NCI-H146 treated with DMSO at 0.1 percent for 48 hours (cell line): ENCODE measurements around the gene VPS37C.
"Not testable (repeated sequence)": the region's sequence is repeated elsewhere in the genome, so short reads cannot be mapped to it uniquely, and the experiment has no call there.

Source experiments
- DNase-seq: peaks from one replicate; lab custom pipeline; 2025; ENCODE audit not compliant: unreplicated experiment; lab: John Stamatoyannopoulos, UW

The VPS37C gene

DNA sequence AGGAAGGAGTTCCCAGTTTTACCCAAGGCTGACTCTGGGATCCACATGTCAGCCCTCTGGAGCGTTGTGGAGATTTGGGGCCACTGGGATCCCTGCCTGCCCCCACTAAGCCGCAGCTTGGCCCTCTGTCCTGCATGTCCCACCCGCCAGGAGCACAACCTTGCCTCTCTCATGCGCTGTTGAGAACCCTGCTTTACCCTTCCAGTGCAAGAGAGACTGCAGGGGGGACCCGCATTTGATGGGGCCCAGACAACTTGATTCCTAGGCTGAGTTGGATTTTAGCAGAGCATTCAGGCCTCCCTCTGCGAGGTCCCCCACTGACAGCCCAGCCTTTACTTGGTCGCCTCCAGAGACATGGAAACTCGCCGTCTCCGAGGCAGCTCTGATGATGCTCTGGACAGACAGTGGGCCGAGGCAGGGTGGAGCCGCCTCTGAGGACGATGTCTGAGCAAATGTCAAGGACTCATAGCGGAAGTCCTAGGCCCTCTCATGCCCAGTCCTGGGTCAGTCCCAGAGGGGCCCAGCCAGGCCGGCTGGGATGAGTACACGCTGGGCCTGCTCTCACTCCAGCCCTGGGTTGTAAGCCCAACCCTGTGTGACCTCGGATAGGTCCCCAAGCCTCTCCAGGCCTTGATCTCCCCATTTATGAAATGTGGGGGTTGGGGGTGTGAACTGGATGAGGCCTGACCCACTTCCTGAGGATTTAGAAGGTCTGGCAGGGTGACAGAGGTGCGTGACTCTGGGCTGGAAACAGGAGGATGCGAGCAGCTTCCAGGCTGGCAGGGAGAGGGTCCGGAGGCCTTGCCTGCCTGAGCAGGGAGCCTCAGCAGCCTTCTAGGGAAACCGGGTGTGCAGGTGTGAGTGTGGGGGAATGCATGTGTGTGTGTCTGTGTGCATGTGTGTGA lies 58.3 kb downstream of the VPS37C start:
- no peak for DNase-seq

DNA sequence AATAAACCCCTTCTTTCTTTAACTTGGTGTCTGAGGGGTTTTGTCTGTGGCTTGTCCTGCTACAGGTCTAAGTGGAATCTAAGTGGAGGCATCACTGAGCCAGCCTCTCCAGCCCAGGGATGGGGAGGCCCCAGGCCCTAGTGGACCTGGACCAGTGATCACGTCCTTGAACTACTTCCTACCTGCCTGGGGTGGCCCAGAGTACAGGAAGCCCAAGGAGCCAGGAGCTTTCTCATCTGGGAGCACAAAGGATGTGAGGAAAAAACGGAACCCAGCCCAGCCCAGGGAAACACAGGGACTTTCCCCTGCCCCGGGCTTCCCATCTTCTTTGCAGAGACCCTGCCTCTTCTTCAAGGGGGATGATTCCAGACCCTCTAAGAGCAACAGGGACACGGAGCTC lies 62.4 kb downstream of the VPS37C start:
- no peak for DNase-seq

DNA sequence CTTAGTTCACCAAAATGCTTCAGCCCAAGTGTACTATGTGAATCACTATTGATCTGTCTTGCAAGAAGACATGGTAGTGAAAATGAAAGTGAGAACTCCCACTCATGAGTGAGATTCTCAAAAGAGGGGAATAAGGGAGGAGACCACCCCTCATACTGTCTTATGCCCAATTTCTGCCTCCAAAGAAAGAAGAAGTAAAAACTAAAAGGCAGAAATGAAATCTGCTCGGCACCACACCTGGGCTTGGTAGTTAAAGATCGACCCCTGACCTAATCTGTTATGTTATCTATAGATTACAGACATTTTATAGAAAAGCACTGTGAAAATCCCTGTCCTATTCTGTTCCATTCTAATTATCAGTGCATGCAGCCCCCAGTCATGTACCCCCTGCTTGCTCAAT lies 63.0 kb downstream of the VPS37C start:
- DNase-seq: not testable (repeated sequence)

DNA sequence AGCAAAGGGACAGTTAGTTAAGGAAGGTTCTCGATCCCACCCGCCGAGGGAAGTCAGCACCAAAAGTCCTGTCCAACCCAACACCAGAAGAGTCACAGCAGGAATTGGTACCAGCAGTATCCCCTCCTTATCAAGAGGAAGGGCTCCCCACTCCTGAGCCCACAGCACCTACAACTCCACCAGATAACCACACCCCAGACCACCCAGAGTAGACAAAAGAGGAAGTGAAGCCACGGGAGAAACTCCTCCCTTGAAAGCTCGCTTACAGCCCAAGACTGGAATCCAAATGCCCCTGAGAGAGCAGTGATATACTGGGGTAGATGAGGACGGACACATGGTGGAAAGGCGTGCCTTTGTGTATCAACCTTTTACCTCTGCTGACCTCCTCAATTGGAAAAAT lies 66.2 kb downstream of the VPS37C start:
- no peak for DNase-seq

DNA sequence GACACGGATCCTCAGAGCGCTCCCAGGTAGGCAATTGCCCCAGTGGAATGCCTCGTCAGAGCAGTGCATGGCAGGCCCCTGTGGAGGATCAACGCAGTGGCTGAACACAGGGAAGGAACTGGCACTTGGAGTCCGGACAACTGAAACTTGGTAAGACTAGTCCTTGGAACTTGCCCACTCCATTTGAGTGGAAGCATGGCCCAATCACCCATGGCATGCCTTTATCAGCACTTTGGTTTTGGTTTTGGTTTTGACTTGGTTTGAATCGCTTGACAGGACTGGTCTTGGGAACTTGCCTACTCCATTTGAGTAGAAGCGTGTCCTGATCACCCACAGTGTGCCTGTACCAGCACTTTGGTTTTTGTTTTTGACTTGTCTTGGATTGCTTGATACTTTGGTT lies 67.1 kb downstream of the VPS37C start:
- DNase-seq: not testable (repeated sequence)

DNA sequence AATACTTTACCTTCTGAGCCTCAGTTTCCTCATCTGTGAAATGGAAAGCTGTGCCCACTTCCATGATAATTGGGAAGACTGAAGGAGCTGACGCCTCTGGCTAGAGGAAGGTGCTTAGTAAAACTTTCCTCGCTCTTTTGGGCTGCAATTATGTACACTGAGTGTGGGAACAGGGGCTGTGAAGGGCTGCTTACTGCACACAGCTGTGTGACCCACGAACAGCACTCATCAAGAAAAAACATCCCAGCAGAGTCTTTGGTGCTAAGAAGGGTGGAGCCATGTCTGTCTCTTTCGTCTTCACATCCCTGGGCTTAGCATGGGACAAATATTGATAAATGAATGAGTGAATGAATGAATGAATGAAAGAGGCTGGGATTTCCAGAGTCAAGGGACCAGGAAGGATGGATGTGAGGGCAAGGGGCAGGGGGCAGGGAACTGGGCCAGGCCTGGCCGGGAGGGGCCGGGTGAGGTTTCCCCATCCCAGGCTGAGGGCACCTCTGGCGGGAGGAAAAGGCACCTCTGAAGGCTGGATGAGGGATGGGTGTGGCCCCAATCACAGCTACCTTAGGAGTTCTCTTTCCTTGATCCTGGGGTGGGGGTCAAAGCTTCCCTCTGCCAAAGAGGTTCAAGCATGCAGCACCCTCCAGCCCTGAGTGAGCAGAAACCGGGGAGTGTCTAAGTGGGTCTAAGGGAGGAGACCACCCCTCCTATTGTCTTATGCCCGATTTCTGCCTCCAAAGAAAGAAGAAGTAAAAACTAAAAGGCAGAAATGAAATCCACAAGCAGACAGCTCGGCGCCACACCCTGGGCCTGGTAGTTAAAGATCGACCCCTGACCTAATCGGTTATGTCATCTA lies 68.1 kb downstream of the VPS37C start:
- DNase-seq: no peak

DNA sequence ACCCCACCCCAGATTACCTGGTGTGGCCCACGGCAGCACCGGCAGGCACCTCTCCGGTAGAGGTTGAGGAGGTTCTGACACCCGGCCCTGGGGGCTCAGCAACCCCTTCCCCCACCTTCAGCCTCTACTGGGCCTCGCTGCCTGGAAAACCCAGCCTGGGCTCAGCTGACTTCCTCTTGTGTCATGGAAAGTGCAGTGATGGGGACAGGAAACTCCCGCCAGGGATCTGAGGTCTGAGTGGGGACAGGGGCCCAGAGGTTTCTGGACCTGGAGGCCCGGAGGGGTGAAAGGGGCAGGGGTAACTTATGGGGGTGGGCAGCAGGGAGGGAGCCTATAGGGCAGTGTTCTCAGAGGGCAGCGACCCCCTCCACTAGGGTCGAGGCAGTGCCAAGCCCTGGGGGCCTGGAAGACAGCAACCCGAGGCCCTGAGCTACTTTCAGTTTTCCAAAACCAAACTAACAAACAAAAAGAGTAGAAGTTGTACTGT lies 68.9 kb downstream of the VPS37C start:
- no peak for DNase-seq

DNA sequence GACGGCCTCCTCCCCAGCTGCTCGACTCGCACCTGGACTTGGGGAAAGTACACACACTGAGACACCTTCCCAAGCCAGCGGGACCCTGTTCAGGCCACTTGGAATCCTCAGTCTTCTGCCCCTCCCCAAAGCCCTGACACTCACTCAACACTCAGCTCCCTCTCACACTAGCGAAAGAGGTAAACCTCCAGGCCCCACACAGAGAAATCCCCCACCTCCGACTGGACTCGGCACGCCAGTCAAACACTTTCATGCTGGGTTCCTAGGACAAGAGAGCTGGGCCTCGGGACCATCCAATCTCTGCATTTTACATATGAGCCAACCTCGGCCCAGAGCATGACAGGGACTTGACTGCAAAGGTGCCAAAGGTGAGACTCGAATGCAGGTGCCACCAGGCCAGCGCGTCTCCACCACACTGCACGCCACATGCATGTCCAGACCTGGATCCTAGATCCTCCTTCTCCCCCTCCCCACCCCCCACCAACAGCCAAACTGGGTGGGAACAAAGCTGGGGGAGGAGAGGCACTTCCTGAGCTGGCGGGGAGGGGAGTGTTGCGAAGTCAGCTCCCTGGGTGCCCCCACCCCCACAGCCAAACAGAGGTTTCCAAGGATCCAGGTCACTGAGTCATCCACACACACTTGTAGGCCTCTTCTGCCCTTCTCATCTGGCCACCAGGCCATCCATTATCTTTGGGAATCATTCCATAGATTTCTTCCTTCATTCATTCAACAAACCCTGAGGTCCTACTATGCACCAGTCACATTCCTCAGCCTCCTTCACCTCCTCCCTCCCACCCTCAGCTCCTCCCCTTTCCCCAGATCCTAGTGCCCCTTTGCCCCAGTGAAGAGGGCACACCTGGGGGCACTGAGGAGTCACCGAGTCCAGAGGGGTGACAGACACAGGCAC lies 69.6 kb downstream of the VPS37C start:
- DNase-seq: no peak

DNA sequence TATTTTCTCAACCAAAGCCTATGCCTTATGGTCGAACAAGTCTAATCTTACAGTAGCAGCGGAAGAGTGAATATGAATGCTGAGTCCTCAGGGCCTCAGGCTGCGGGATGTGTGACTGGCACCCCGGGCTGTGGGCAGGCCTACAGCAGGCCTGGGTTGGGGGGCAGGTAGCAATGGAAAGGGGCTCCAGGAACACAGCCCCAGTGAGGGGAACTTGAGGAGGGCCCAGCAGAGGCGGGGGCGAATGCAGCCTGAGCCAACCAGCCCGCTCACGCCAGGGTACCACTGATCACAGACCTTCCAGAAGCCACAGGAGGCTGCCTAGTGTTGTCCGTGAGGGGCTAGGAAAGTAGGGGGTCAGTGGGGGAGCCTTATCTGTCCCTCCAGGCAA lies 70.2 kb downstream of the VPS37C start:
- DNase-seq: no peak

DNA sequence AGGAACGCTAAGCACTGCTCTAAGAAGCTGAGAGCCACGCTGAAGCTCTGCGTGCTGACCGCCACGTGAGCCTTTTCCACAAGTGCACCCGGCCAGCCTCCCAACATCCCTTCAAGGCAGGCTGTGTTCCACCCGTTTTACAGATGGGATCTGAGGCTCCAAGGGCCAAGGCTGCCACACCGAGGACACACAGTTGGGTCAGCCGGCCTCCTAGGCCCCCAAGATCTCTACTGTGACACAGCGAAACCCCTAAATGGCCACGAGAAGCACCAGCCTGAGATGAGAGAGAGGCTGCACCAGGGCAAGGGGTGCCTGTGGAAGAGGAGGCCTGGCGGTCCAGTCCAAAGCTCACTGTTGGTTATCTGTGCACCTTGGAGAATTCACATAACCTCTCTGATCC lies 70.7 kb downstream of the VPS37C start:
- DNase-seq: no peak

DNA sequence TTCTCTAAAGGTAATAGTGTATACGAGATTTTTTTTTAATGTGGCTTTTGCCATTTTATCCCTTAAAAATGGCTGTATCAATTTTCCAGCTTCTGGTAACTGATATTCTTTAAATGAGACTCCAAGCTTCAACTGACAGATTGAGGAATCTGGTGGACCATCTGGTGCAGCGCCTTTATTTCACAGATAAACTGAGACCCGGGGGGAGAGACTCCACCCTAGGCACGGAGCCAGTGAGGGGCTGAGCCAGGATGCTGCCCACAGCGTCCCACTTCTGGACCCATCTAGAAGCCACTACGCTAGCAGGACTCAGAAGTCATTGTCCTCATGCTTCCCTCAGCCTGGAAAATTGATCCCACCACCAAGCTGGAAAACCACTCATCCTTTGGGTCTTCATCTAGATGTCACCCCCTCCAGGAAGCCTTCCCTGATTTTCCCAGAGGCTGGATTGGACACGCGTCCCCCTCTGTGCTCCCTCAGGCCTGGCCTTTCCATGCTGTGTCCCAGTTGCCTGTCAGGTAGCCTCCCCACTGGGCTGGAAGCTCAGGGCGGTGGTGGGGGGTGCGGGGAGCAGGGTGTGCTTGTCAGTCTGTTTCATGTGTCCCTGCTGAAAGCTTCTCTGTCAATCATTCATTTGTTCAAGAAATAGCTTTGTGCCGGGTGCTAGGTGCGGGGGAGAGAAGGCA lies 71.3 kb downstream of the VPS37C start:
- DNase-seq: no peak

DNA sequence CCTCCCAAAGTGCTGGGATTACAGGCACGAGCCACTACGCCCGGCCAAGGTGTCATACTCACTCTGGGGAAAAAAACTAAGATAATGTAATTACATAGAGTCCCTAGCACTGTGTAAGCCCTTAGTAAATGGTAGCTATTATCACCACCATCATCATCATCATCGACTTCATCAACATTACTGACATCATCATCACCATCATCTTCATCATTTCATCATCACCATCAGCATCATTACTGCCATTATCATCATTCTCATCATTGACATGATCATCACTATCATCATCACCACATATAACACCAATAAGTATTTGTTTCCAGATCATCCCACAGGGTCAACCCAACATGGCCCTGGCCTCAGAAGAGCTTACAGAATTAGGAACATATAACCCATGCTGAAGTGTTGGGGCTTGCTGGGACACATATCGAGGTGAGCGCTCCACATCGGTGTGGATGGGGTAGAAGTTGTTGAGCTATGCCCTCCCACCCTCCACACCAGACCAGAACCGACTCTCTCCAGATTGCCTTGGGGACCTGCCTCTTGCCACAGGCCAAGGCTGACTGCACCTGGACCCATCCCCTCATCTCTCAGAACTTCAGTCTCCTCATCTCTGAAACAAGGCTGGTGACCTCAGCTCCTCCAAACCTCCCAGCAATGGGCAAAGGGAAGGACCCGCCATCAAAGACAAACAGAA lies 73.7 kb downstream of the VPS37C start:
- no peak for DNase-seq

DNA sequence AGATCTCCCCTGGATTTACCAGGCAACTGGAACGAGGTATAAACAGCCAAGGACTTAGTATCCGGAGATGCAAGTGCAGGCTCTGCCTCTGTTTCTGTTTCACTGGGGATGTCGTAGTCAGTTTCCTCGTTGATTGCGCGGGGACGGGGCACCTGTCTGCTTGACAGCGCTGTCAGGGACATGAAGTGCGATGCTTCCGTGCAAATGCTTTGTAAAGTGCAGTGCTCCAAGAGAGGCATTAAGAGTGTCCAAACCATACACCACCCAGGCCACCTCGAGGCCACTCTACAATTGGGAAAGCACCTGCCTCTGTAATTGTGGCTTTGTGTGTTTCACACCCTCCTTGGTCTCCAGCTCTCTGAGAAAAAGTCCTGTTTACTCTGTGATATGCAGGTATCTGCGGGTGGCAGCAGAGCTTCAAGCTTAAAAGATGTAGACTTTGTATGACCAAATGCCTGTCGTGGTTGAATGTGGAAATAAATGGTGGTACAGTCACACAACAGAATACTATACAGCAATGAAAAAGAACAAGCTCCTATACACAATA lies 77.6 kb downstream of the VPS37C start:
- DNase-seq: no peak

DNA sequence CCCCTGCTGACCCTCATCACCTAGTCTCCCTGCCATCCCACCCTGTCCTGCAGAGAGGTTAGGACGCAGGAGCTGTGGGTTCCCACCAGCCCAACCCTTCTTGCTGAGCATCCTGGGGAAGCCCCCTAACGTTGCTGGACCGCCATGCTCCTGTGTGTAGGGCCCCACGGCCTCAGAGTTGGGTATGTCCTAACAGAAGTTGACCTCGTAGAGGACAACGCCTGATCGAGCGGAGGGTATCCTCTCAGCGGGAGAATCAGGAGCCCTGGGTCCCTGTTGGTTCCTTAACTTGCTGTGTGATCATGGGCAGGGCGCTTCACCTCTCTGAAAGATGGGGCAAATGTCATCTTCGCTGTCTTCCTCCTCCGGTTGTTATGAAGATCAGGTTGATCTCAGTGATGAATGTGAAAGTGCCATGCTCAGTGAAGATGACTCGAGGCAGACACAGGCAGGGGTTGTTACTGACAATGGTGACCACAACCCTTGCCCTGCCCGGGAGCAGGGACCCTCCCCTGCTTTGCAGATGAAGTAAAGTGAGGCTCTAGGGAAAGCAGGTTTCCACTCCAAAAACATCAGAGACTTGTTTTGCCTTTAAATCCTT lies 78.2 kb downstream of the VPS37C start:
- DNase-seq: no peak

DNA sequence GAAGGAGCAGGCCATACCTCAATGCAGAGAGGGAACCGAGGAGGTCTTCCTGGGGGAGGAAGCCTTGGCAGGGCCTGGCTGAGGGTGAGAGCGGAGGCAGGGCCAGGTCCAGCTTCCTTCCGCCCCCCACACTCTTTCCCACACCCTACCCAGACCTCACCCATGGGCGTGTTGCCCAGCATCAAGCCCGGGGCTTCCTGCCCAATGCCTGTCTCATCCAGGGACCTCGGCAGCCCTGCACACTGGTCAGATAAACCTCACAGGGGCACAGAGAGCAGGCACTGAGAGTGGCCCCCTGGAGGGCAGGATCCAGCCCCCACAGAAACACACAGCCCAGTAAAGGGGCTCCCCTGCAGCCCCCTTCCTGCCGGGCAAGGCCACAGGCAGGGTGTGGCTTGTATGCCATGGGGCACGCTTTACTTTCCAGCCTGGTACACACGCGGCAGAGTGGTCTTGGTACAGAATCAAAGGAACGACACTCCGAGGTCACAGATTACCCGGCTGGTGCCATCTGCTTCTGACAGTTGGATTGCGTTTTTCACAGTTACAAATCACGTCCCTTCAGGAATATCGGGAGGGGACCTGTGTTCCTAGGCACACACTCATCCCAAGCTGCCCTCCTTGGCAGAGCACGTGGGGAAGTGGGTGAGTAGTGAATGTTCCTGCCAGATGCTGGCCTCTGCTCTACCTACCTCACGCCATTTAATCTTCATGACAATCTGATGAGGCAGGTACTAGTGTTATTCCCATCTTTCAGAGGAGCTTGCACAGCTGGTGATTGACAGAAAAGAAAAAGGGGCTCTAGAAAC lies 79.0 kb downstream of the VPS37C start:
- no peak for DNase-seq

DNA sequence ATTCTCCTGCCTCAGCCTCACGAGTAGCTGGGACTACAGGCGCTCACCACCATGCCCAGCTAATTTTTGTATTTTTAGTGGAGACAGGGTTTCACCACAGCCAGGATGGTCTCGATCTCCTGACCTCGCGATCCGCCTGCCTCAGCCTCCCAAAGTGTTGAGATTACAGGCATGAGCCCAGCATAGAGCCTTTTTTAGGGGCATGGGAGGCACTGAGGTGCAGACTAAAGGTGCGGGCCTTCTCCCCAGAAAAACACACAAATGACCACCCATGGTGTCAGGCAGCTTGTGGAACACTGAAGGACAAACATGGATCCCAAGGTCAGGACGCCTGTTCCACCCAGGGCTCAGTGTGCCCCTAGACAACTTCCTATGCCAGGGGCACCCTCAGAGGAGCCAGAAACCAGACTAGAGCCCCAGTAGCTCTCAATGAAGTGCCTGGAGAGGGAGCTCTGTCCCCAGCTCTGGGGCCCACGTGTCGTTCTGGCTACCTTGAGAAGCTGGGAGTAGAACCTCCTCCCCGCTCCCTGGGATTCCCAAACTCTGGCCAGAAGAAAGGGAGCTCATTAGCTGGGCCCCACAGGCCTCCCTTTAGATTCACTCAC lies 80.1 kb downstream of the VPS37C start:
- no peak for DNase-seq

DNA sequence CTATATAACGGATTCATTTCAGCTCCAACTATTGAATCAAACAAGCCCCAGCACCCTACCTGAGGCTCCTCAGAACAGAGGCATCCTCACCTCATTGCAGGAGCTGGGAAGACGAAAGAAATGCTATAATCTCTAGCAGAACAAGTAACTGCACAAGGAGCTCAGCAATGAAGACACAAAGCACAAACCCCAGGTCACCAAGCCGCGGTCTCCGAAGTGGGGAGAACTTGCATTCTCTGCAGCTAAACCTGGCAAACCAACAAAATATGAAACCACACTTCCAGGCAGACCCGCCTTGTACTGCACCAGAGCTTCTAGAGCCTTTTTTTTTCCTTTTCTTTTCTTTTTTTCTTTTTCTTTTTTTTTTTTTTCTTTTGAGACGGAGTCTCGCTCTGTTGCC lies 80.7 kb downstream of the VPS37C start:
- DNase-seq: no peak
